ENCODE data around the gene TMEM175. TPM values are rescaled to one million over a fixed set of nuclear protein-coding genes. Genes with fewer than 3 reads are reported as not detected.
"Not testable (repeated sequence)": the region's sequence is repeated elsewhere in the genome, so short reads cannot be mapped to it uniquely, and the experiment has no call there.

Gene TMEM175
- total and polyA plus RNA-seq, 3 experiments from 2014 or later = 16.9 to 21.5 (median 17.6) TPM

DNA sequence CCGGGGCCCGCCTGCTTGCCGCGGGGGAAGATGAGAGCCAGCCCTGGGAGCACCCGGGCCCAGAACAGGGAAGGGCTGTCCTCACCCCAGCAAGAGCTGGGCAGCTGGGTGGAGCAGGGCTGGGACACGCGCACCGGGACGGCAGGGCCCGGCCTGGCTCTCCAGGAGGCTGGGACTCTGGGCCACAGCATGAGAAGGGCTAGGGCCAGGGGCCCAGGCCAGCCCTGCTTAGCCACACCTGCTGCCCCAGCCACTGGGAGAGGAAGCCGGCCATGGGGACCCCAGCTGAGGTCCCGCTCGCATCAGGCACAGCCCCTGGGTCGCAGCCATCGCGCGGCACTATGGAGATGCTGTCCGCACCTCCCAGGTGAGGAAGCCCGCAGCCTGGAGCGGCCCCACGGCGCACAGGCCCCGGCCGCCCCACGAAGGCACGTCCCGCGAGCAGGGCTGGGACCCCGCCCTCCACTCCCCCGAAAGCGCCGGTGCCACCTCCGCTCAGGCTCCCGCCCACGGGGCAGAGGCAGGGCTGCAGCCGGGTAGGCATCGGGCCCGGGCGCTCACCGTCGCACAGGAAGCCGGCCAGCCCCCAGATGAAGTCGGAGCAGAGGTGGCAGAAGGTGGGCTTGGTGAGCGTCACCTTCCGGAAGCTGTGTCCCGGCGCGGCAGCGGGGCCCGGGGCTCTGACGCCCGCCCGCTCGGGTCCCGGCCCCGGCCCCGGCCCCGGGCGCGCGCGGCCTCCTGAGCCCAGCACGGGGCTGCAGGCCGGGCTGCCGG lies 40.6 kb downstream of the TMEM175 start:
- Mint-ChIP-seq H3K27me3 (no peaks in the 10 kb centered on the region), H3K9me3 (no peaks in the 10 kb centered on the region), H3K4me1 (peaks cover 16 to 27% (median 17%) of the 10 kb centered on the region in 3 donors), H3K4me3 (peak overlapping the region; percentile 38 to 82 (median 61)), H3K27ac (peak overlapping the region in 3 of 8 donors; percentile 22 to 63 (median 61)), H3K36me3 (peaks cover 0 to 1% (median 0%) of the 10 kb centered on the region in 3 donors)
- Histone ChIP-seq H3K27ac (ENCODE audit: low read depth, low read length) (peak overlapping the region; percentile 57), H3K36me3 (ENCODE audit: insufficient read depth, low read length) (no peaks in the 10 kb centered on the region), H3K4me1 (ENCODE audit: insufficient read depth, low read length) (peaks cover 33% of the 10 kb centered on the region), H3K9me3 (ENCODE audit: low read length) (no peaks in the 10 kb centered on the region), H3K27me3 (ENCODE audit: insufficient read depth, low read length, poor library complexity, severe bottlenecking) (no peaks in the 10 kb centered on the region), H3K4me3 (ENCODE audit: low read length) (peak overlapping the region; percentile 61)
- ChIA-PET POLR2A (interaction anchor here (1.5 kb wide), 1 partner anchor 13 kb away, joined by 4 read pairs; no protein-coding TSS in a partner anchor), CTCF (interaction anchor here (3.7 kb wide), 1 partner anchor 14 kb away, joined by 11 read pairs; the partner anchor contains the start of gene IDUA)
- DNase-seq = peak; percentile 55 to 82 (median 71)

DNA sequence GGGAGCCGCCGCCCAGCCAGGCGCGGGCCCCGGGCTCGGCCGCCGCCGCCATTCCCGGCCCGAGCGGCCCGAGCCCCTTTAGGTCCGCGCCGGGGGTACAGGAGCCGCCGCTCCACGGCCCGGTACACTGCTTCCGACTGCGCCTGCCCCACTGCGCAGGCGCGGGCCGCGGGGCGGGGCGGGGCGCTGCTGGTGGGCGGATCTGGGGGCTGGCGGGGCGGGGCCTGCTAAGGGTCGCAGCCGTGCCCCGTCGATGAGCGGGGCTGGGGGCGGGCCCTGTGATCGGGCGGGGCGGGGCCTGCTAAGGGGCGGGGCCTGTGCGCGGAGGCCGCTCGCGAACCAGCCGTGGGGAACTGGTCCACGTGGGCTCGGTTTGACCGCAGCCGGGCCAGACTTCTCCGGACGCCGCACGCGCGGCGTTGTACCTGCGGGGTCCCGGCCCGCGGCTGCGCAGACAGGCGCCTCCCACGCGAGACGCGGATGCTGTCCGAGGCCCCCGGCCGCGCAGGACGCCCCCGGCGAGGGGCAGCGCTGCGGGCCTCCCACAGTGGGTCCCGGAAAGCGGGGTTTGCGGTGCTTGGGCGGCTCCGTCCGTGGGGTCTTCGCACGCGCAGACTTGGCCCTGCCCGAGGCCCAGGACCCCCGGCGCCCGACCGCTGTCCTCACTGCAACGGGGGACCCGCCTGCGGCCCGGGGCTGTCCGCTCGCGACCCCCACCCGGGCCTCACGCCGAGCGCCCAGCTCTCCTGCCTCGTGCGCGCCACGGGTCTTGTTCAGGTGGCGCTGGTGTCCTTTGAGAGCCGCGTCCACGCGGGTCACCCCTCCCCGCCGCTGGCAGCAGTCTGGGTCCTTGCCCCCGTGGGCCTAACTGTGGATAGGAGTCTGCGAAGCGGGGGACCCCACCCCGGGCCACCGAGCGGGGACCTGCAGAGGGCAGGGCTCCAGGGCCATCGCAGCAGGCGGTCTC lies 41.5 kb downstream of the TMEM175 start, which contains the start of gene DGKQ:
Gene DGKQ (minus strand): TSS at position 139 of the 967 bp plus-strand sequence. CDS start 87 bp downstream, at position 52.
- H3K4me1 Mint-ChIP-seq = peaks cover 16 to 27% (median 17%) of the 10 kb centered on the region in 3 donors
- CTCF ChIA-PET = no interaction called here

DNA sequence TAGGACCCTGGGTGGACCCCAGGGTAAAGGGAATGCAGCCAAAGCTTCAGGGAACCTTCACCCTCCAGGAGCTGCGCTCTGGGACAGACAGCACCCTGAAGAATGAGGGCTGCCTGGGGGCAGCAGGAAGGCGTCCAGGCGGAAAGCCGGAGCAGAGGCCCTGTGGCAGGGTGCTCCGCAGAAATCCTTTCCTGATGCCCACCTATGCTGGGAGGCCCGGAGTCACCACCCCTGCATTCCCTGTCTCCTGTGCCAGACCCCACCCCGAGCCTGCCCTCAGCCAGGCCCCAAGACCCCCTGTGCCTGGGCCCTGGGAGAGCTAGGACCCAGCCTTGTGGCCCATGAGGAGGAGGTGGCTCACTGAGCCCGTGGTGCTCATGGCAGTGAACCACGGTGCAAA lies 42.4 kb downstream of the TMEM175 start:
- ChIA-PET POLR2A (interaction anchor here (1.5 kb wide), 1 partner anchor 11 kb away, joined by 4 read pairs; no protein-coding TSS in a partner anchor), CTCF (no interaction called here)
- H3K36me3 Mint-ChIP-seq = peaks cover 0 to 1% (median 0%) of the 10 kb centered on the region in 3 donors
- H3K9me3 Mint-ChIP-seq = no peaks in the 10 kb centered on the region
- no peak overlapping the region for H3K4me3 ChIP-seq (ENCODE audit: low read length)
- no peak overlapping the region for H3K27ac Mint-ChIP-seq
- H3K27ac ChIP-seq (ENCODE audit: low read depth, low read length) = no peak overlapping the region
- no peaks in the 10 kb centered on the region for H3K36me3 ChIP-seq (ENCODE audit: insufficient read depth, low read length)
- H3K27me3 ChIP-seq (ENCODE audit: insufficient read depth, low read length, poor library complexity, severe bottlenecking) = no peaks in the 10 kb centered on the region
- H3K4me1 Mint-ChIP-seq = peaks cover 16 to 26% (median 17%) of the 10 kb centered on the region in 3 donors
- H3K27me3 Mint-ChIP-seq = no peaks in the 10 kb centered on the region
- H3K4me1 ChIP-seq (ENCODE audit: insufficient read depth, low read length) = peaks cover 30% of the 10 kb centered on the region
- DNase-seq = no peak
- H3K4me3 Mint-ChIP-seq = peak overlapping the region in 3 of 7 donors; percentile 35 to 63 (median 52)
- no peaks in the 10 kb centered on the region for H3K9me3 ChIP-seq (ENCODE audit: low read length)

More for the DNA sequence above, 41.5 kb downstream of the TMEM175 start, which contains the start of gene DGKQ:
- Mint-ChIP-seq H3K36me3 (peaks cover 0 to 1% (median 0%) of the 10 kb centered on the region in 3 donors), H3K4me3 (peak within 1 kb of the TSS; percentile 38 to 90 (median 61)), H3K27ac (peak within 1 kb of the TSS in 3 of 8 donors; percentile 22 to 63 (median 61)), H3K9me3 (no peaks in the 10 kb centered on the region), H3K27me3 (no peaks in the 10 kb centered on the region)
- POLR2A ChIA-PET = interaction anchor here (1.5 kb wide), 1 partner anchor 12 kb away, joined by 4 read pairs; no protein-coding TSS in a partner anchor
- Histone ChIP-seq H3K4me1 (ENCODE audit: insufficient read depth, low read length) (peaks cover 33% of the 10 kb centered on the region), H3K4me3 (ENCODE audit: low read length) (peak within 1 kb of the TSS; percentile 61), H3K9me3 (ENCODE audit: low read length) (no peaks in the 10 kb centered on the region), H3K27ac (ENCODE audit: low read depth, low read length) (peak within 1 kb of the TSS; percentile 57), H3K27me3 (ENCODE audit: insufficient read depth, low read length, poor library complexity, severe bottlenecking) (no peaks in the 10 kb centered on the region), H3K36me3 (ENCODE audit: insufficient read depth, low read length) (no peaks in the 10 kb centered on the region)
- peak; percentile 79 to 92 (median 84) for DNase-seq

DNA sequence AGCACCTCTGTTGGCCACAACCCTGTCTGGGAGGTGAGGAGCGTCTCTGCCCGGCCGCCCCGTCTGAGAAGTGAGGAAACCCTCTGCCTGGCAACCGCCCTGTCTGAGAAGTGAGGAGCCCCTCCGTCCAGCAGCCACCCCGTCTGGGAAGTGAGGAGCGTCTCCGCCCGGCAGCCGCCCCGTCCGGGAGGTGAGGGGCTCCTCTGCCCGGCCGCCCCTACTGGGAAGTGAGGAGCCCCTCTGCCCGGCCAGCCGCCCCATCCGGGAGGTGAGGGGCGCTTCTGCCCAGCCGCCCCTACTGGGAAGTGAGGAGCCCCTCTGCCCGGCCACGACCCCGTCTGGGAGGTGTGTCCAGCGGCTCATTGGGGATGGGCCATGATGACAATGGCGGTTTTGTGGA lies 43.8 kb downstream of the TMEM175 start:
- H3K4me3 Mint-ChIP-seq; H3K36me3 Mint-ChIP-seq; H3K27me3 ChIP-seq (ENCODE audit: insufficient read depth, low read length, poor library complexity, severe bottlenecking); H3K9me3 ChIP-seq (ENCODE audit: low read length); H3K9me3 Mint-ChIP-seq; POLR2A ChIA-PET; CTCF ChIA-PET; H3K27ac Mint-ChIP-seq; H3K27ac ChIP-seq (ENCODE audit: low read depth, low read length); H3K27me3 Mint-ChIP-seq; H3K36me3 ChIP-seq (ENCODE audit: insufficient read depth, low read length); DNase-seq; H3K4me3 ChIP-seq (ENCODE audit: low read length): not testable (repeated sequence)
- peaks cover 4 to 13% (median 5%) of the 10 kb centered on the region in 3 donors for H3K4me1 Mint-ChIP-seq
- peaks cover 16% of the 10 kb centered on the region for H3K4me1 ChIP-seq (ENCODE audit: insufficient read depth, low read length)

DNA sequence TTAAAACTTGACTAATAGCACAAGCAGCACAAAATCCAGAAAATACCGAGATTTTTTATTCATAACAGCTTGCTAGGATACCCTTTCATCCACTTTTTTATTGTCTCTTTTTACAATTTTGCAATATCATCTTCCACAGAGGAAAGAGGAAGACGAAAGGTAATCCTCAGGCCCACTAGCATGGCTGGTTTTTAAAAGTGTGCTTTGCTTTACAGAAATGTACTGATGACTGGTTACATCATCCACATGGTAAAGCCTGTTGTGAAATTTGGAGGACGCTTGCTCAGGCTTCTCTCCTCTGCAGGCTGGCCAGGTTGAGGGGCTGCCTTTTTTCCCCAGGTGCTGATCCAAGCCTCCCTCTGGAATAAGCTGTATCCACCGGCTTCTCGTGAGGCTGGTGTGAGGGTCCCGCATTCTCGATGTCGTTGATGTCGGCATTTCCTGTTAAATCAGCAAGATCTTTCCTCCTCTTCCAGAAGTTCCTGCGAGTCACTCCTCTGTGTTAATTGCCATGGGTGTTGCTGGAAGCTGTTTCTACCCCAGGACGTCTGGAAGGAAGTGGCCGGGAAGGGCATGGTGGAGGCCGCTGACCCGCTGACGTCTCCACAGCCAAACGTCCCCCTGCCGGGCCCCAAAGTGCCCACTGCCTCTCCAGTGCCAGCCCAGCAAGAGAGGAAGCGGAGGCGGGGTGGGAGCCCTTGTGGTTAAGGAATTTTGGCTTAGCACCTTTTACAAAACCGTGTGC lies 46.9 kb downstream of the TMEM175 start:
- ChIA-PET CTCF (interaction anchor here (1.0 kb wide), 1 partner anchor 8 kb away, joined by 3 read pairs; no protein-coding TSS in a partner anchor), POLR2A (no interaction called here)
- H3K4me3 ChIP-seq (ENCODE audit: low read length) = no peak overlapping the region

DNA sequence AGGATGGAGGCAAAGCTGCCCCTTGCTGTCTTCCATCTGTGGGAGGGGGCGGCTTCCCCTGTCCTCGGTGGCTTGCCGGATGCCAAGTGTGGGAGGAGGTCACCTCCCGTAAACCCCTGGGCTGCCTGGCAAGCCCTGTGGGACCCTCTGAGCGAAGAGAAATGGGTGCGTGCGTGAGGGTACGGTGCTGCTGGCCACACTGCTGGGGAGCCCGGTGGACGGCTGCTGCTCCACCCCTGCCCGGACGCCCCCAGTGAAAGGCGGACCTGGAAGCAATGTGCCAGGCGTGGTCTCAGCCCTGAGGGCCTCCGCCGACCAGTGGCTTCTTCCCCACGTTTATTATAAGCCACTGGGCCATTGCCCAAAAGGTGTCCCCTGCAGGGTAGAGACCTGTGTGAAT lies 50.0 kb downstream of the TMEM175 start:
- no peaks in the 10 kb centered on the region for H3K9me3 Mint-ChIP-seq
- H3K27me3 Mint-ChIP-seq = peaks cover 0 to 1% of the 10 kb centered on the region in 2 donors
- no peaks in the 10 kb centered on the region for H3K36me3 Mint-ChIP-seq
- H3K9me3 ChIP-seq (ENCODE audit: low read length) = no peaks in the 10 kb centered on the region
- no peak overlapping the region for H3K27ac Mint-ChIP-seq
- H3K4me3 ChIP-seq (ENCODE audit: low read length) = no peak overlapping the region
- H3K4me3 Mint-ChIP-seq = no peak overlapping the region
- peaks cover 14 to 25% (median 15%) of the 10 kb centered on the region in 3 donors for H3K4me1 Mint-ChIP-seq
- POLR2A ChIA-PET = no interaction called here
- H3K4me1 ChIP-seq (ENCODE audit: insufficient read depth, low read length) = peaks cover 23% of the 10 kb centered on the region
- H3K36me3 ChIP-seq (ENCODE audit: insufficient read depth, low read length) = no peaks in the 10 kb centered on the region
- no peaks in the 10 kb centered on the region for H3K27me3 ChIP-seq (ENCODE audit: insufficient read depth, low read length, poor library complexity, severe bottlenecking)
- no peak overlapping the region for H3K27ac ChIP-seq (ENCODE audit: low read depth, low read length)
- CTCF ChIA-PET = no interaction called here
- no peak for DNase-seq

More for the DNA sequence above, 46.9 kb downstream of the TMEM175 start:
- H3K27me3 ChIP-seq (ENCODE audit: insufficient read depth, low read length, poor library complexity, severe bottlenecking) = no peaks in the 10 kb centered on the region
- no peaks in the 10 kb centered on the region for H3K4me1 ChIP-seq (ENCODE audit: insufficient read depth, low read length)
- Mint-ChIP-seq H3K27me3 (peaks cover 0 to 1% of the 10 kb centered on the region in 2 donors), H3K9me3 (no peaks in the 10 kb centered on the region), H3K36me3 (no peaks in the 10 kb centered on the region), H3K4me1 (peaks cover 0 to 4% (median 0%) of the 10 kb centered on the region in 3 donors), H3K4me3 (no peak overlapping the region), H3K27ac (no peak overlapping the region)
- no peaks in the 10 kb centered on the region for H3K36me3 ChIP-seq (ENCODE audit: insufficient read depth, low read length)
- DNase-seq = no peak
- no peaks in the 10 kb centered on the region for H3K9me3 ChIP-seq (ENCODE audit: low read length)
- no peak overlapping the region for H3K27ac ChIP-seq (ENCODE audit: low read depth, low read length)

DNA sequence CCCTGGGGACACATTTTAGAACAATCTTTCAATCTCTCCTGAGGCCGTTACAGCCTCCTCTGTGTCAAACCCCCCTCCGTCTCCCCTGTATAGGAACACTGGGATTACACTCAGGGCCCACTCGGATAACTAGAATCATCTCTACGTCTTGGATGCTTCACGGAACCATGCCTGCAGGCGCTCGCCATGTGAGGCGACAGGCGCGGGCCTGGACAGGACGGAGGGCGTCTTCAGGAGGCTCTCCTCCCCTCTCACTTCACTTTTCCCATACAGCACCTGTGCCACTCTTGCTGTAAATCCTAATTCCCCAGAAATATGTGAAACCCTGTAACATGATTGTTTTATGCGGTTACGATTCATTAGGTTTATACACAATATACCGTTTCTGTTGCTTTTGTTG lies 50.6 kb downstream of the TMEM175 start:
- H3K27ac Mint-ChIP-seq = peak overlapping the region in 1 of 8 donors; percentile 33
- H3K27me3 Mint-ChIP-seq = peaks cover 0 to 1% of the 10 kb centered on the region in 2 donors
- H3K9me3 Mint-ChIP-seq = no peaks in the 10 kb centered on the region
- no peak overlapping the region for H3K4me3 ChIP-seq (ENCODE audit: low read length)
- no peak overlapping the region for H3K27ac ChIP-seq (ENCODE audit: low read depth, low read length)
- no peaks in the 10 kb centered on the region for H3K27me3 ChIP-seq (ENCODE audit: insufficient read depth, low read length, poor library complexity, severe bottlenecking)
- no peaks in the 10 kb centered on the region for H3K36me3 ChIP-seq (ENCODE audit: insufficient read depth, low read length)
- ChIA-PET CTCF (no interaction called here), POLR2A (no interaction called here)
- peak overlapping the region in 1 of 7 donors; percentile 34 for H3K4me3 Mint-ChIP-seq
- H3K4me1 Mint-ChIP-seq = peaks cover 14 to 29% (median 15%) of the 10 kb centered on the region in 3 donors
- H3K4me1 ChIP-seq (ENCODE audit: insufficient read depth, low read length) = peaks cover 23% of the 10 kb centered on the region
- DNase-seq = no peak
- H3K36me3 Mint-ChIP-seq = no peaks in the 10 kb centered on the region
- no peaks in the 10 kb centered on the region for H3K9me3 ChIP-seq (ENCODE audit: low read length)
